ENCODE data around the gene EPAS1. TPM values are rescaled to one million over a fixed set of nuclear protein-coding genes. Genes with fewer than 3 reads are reported as not detected.

The EPAS1 gene
- total and polyA plus RNA-seq, 2 experiments from 2014 or later: 47.5 to 73.8 TPM

DNA sequence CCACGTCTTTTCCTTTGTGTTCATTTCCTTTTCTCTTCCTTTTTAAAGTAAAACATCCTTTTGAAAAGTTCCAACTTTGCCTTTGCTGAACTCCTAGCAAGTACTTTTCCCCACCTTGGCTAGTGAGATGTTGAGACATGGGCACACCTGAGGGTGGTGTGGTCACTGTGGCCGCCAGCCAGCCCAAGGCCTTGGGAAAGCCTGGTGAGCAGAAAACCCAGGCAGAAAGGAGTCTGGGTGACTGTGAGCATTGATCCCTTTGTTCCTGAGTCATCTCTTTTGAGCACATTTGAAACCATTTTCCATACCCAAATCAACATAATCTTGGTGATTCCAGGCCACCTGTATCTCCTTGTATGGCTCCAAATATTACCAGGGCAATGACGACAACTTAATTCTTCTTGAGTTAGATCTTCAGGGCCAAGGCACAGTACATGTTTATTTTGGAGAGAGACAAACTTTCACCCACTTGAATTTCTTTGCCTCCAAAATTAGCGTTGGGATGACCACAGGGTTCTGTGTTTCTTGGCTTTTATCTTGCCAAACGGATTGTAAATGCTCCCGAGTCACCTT, 14.5 kb downstream of the EPAS1 start:
- Histone ChIP-seq H3K9me3 (ENCODE audit: low read depth) (no peaks in the 10 kb centered on the region), H3K9me2 (ENCODE audit: insufficient read depth) (no peaks in the 10 kb centered on the region), H3K4me3 (no peak overlapping the region), H3K4me2 (ENCODE audit: unreplicated experiment) (no peak overlapping the region), H3K36me3 (ENCODE audit: low read depth) (no peaks in the 10 kb centered on the region), H3F3A (ENCODE audit: insufficient read depth) (peaks cover 47% of the 10 kb centered on the region), H3K27me3 (replicated peaks; ENCODE audit: insufficient read depth) (no peaks in the 10 kb centered on the region), H3K9ac (peak overlapping the region; percentile 5; the same call in 1 of the 2 replicates), H2AFZ (no peak overlapping the region), H3K79me2 (ENCODE audit: insufficient read depth) (peaks cover 85% of the 10 kb centered on the region), H3K4me1 (ENCODE audit: insufficient read depth) (peaks cover 58% of the 10 kb centered on the region), H4K20me1 (ENCODE audit: insufficient read depth) (no peaks in the 10 kb centered on the region), H3K27ac (peak overlapping the region; percentile 40)
- peak; percentile 22 for DNase-seq
- TF ChIP-seq EZH2 (IDR thresholded peaks at IDR 0.05; ENCODE audit: insufficient read depth, poor library complexity, severe bottlenecking) (no peak), EZH2phosphoT487 (IDR thresholded peaks at IDR 0.05; ENCODE audit: insufficient read depth, low read depth) (no peak)
- in situ Hi-C loops (cut with MboI): no loop called here
- WGBS, 2 experiments (ENCODE audit: low coverage in 1 of 2, low lambda C conversion rate in 2 of 2, missing lambda C conversion rate in 2 of 2): 77 to 80% methylated on average over 6 of the region's 6 CpGs

- no peaks in the 10 kb centered on the region for H4K20me1 ChIP-seq (ENCODE audit: insufficient read depth)
- no peak for TF ChIP-seq EZH2 (IDR thresholded peaks at IDR 0.05; ENCODE audit: insufficient read depth, poor library complexity, severe bottlenecking)
- TF ChIP-seq EZH2phosphoT487 (IDR thresholded peaks at IDR 0.05; ENCODE audit: insufficient read depth, low read depth): no peak
- no peak for DNase-seq
- H2AFZ ChIP-seq: no peak overlapping the region
- no peak overlapping the region for H3K4me2 ChIP-seq (ENCODE audit: unreplicated experiment)
- 88 to 94% methylated on average over 3 of the region's 3 CpGs for WGBS, 2 experiments (ENCODE audit: low coverage in 1 of 2, low lambda C conversion rate in 2 of 2, missing lambda C conversion rate in 2 of 2)
- H3K9me3 ChIP-seq (ENCODE audit: low read depth): no peaks in the 10 kb centered on the region
- in situ Hi-C loops (cut with MboI): no loop called here
- H3K36me3 ChIP-seq (ENCODE audit: low read depth): 0 out of 2 replicates have a peak, but pooled peaks cover 5% of the 10 kb centered on the region
- no peaks in the 10 kb centered on the region for H3K27me3 ChIP-seq (replicated peaks; ENCODE audit: insufficient read depth)
- no peaks in the 10 kb centered on the region for H3K9me2 ChIP-seq (ENCODE audit: insufficient read depth)
- H3K9ac ChIP-seq: no peak overlapping the region
- H3K79me2 ChIP-seq (ENCODE audit: insufficient read depth): peaks cover 85% of the 10 kb centered on the region
- no peak overlapping the region for H3K27ac ChIP-seq
- no peak overlapping the region for H3K4me3 ChIP-seq
- peaks cover 61% of the 10 kb centered on the region for H3F3A ChIP-seq (ENCODE audit: insufficient read depth)
- H3K4me1 ChIP-seq (ENCODE audit: insufficient read depth): peaks cover 55% of the 10 kb centered on the region
Observed at GRCh38 chr2:46313063-46313462, 15.9 kb downstream of the EPAS1 start.

- peak overlapping the region; percentile 60 for H3K4me2 ChIP-seq (ENCODE audit: unreplicated experiment)
- DNase-seq: no peak
- no peaks in the 10 kb centered on the region for H3K27me3 ChIP-seq (replicated peaks; ENCODE audit: insufficient read depth)
- 84 to 85% methylated on average over 11 of the region's 11 CpGs for WGBS, 2 experiments (ENCODE audit: low coverage in 1 of 2, low lambda C conversion rate in 2 of 2, missing lambda C conversion rate in 2 of 2)
- in situ Hi-C loops (cut with MboI): no loop called here
- H3K4me3 ChIP-seq: peak overlapping the region; percentile 38; the same call in 1 of the 2 replicates
- no peaks in the 10 kb centered on the region for H4K20me1 ChIP-seq (ENCODE audit: insufficient read depth)
- H3K9me3 ChIP-seq (ENCODE audit: low read depth): no peaks in the 10 kb centered on the region
- H3K9ac ChIP-seq: peak overlapping the region; percentile 76
- H3K9me2 ChIP-seq (ENCODE audit: insufficient read depth): no peaks in the 10 kb centered on the region
- H3K4me1 ChIP-seq (ENCODE audit: insufficient read depth): peaks cover 55% of the 10 kb centered on the region
- peaks cover 66% of the 10 kb centered on the region for H3F3A ChIP-seq (ENCODE audit: insufficient read depth)
- TF ChIP-seq EZH2phosphoT487 (IDR thresholded peaks at IDR 0.05; ENCODE audit: insufficient read depth, low read depth): no peak
- peaks cover 85% of the 10 kb centered on the region for H3K79me2 ChIP-seq (ENCODE audit: insufficient read depth)
- 0 out of 2 replicates have a peak, but pooled peaks cover 5% of the 10 kb centered on the region for H3K36me3 ChIP-seq (ENCODE audit: low read depth)
- peak overlapping the region; percentile 98 for H3K27ac ChIP-seq
- no peak overlapping the region for H2AFZ ChIP-seq
Observed at GRCh38 chr2:46314065-46314835, 17.0 kb downstream of the EPAS1 start.

DNA sequence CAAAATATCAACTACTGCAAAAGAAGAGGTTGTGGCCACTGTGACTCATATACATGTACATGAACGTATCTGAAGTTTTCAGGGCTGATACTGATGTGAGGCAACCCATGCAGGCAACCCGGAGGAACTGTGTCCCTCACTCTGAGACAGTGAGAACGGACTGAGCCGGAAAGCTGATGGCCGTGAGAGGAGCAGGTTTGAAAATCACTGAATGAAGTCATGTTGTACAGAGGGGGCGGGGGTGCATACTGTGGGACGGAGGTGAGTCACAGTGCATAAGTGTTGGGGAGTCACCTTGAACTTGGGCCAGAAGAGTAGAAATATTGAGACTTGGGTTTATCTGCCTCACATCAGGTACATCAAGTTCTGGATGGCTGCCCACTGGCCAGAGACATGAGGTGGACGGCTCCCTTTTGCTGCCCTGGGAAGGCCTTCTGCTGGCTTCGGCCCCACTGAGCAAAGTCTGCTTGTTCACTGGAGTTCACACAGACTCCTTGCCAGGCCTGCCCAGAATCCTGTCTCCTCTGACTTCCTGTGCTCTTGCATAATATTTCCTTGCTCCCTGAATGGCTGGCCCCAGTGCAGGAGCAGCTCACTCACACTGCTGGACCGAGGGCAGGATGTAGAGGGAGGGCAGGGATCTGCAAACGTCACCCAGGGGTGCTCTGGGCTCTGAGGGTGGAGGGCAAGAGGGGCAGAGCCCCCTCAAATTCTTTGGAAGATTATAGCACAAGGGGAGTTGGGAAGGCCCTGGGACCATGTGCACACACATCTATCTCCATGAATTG, 18.1 kb downstream of the EPAS1 start:
- Histone ChIP-seq H3K9ac (peak overlapping the region; percentile 76), H3K27me3 (replicated peaks; ENCODE audit: insufficient read depth) (no peaks in the 10 kb centered on the region), H3F3A (ENCODE audit: insufficient read depth) (peaks cover 67% of the 10 kb centered on the region), H3K4me2 (ENCODE audit: unreplicated experiment) (peak overlapping the region; percentile 60), H3K9me2 (ENCODE audit: insufficient read depth) (no peaks in the 10 kb centered on the region), H3K4me3 (peak overlapping the region; percentile 38), H3K4me1 (ENCODE audit: insufficient read depth) (peaks cover 55% of the 10 kb centered on the region), H3K79me2 (ENCODE audit: insufficient read depth) (peaks cover 86% of the 10 kb centered on the region), H4K20me1 (ENCODE audit: insufficient read depth) (no peaks in the 10 kb centered on the region), H3K9me3 (ENCODE audit: low read depth) (no peaks in the 10 kb centered on the region), H3K36me3 (ENCODE audit: low read depth) (0 out of 2 replicates have a peak, but pooled peaks cover 5% of the 10 kb centered on the region), H2AFZ (no peak overlapping the region), H3K27ac (peak overlapping the region; percentile 98)
- no peak for TF ChIP-seq EZH2phosphoT487 (IDR thresholded peaks at IDR 0.05; ENCODE audit: insufficient read depth, low read depth)
- TF ChIP-seq EZH2 (IDR thresholded peaks at IDR 0.05; ENCODE audit: insufficient read depth, poor library complexity, severe bottlenecking): no peak
- in situ Hi-C loops (cut with MboI): no loop called here
- peak; percentile 100 for DNase-seq
- 2% methylated on average over 11 of the region's 11 CpGs for WGBS, 2 experiments (ENCODE audit: low coverage in 1 of 2, low lambda C conversion rate in 2 of 2, missing lambda C conversion rate in 2 of 2)
